HEK293 (cell line): ENCODE results near the gene PAIP2.

Experiments used
- EGR2 ChIP-seq: fragments of 450-650 bp; formaldehyde crosslinking; IDR thresholded peaks from 2 replicates; pipeline ENCODE4 v1.5.1; 2016; ENCODE audit warnings: low read depth, missing biosample characterization, missing genetic modification characterization
- MZF1 ChIP-seq: fragments of 450-650 bp; formaldehyde crosslinking; IDR thresholded peaks from 2 replicates; pipeline ENCODE4 v1.5.1; 2017; ENCODE audit warnings: missing biosample characterization, missing genetic modification characterization, borderline replicate concordance
- SCRT1 ChIP-seq: fragments of 450-650 bp; formaldehyde crosslinking; IDR thresholded peaks from 2 replicates; pipeline ENCODE4 v1.5.1; 2016; ENCODE audit warnings: missing biosample characterization, missing genetic modification characterization, borderline replicate concordance
- SETDB1 ChIP-seq: IDR thresholded peaks from one replicate; pipeline ENCODE4 v1.6.1; 2017; ENCODE audit warnings: mild to moderate bottlenecking, low read length, moderate library complexity, mixed read lengths; ENCODE audit not compliant: insufficient read length
- SP2 ChIP-seq: fragments of 450-650 bp; formaldehyde crosslinking; IDR thresholded peaks from 2 replicates; pipeline ENCODE4 v1.5.1; 2016; ENCODE audit warnings: missing biosample characterization, missing genetic modification characterization
- WT1 ChIP-seq: fragments of 450-650 bp; formaldehyde crosslinking; IDR thresholded peaks from 2 replicates; pipeline ENCODE4 v1.5.1; 2016; ENCODE audit warnings: missing biosample characterization, missing genetic modification characterization
- ZBTB8A ChIP-seq: fragments of 450-650 bp; formaldehyde crosslinking; IDR thresholded peaks from 2 replicates; pipeline ENCODE4 v1.5.1; 2016; ENCODE audit warnings: missing biosample characterization, missing genetic modification characterization
- ZFP69B ChIP-seq: fragments of 450-650 bp; formaldehyde crosslinking; IDR thresholded peaks from 2 replicates; pipeline ENCODE4 v1.5.1; 2016; ENCODE audit warnings: missing biosample characterization, missing genetic modification characterization
- ZIC2 ChIP-seq: fragments of 450-650 bp; formaldehyde crosslinking; IDR thresholded peaks from 2 replicates; pipeline ENCODE4 v1.5.1; 2016; ENCODE audit warnings: missing biosample characterization, missing genetic modification characterization
- ZNF121 ChIP-seq: fragments of 450-650 bp; formaldehyde crosslinking; IDR thresholded peaks from 2 replicates; pipeline ENCODE4 v1.5.1; 2016; ENCODE audit warnings: missing biosample characterization, missing genetic modification characterization
- ZNF132 ChIP-seq: fragments of 450-650 bp; formaldehyde crosslinking; IDR thresholded peaks from 2 replicates; pipeline ENCODE4 v1.5.1; 2017; ENCODE audit warnings: missing biosample characterization, missing genetic modification characterization, borderline replicate concordance
- ZNF138 ChIP-seq: fragments of 450-650 bp; formaldehyde crosslinking; IDR thresholded peaks from 2 replicates; pipeline ENCODE4 v1.5.1; 2016; ENCODE audit warnings: missing biosample characterization, missing genetic modification characterization, borderline replicate concordance
- ZNF311 ChIP-seq: fragments of 450-650 bp; formaldehyde crosslinking; IDR thresholded peaks from 2 replicates; pipeline ENCODE4 v1.5.1; 2017; ENCODE audit warnings: missing biosample characterization, missing genetic modification characterization, borderline replicate concordance
- ZNF335 ChIP-seq: fragments of 450-650 bp; formaldehyde crosslinking; conservative IDR thresholded peaks from 2 replicates; pipeline ENCODE4 v1.5.1; 2016; ENCODE audit warnings: missing biosample characterization, missing genetic modification characterization
- ZNF341 ChIP-seq: fragments of 450-650 bp; formaldehyde crosslinking; IDR thresholded peaks from 2 replicates; pipeline ENCODE4; 2016; ENCODE audit warnings: low read depth, missing biosample characterization, missing genetic modification characterization
- ZNF350 ChIP-seq: fragments of 450-650 bp; formaldehyde crosslinking; IDR thresholded peaks from 2 replicates; pipeline ENCODE4 v1.5.0; 2017; ENCODE audit warnings: missing biosample characterization, mild to moderate bottlenecking, missing genetic modification characterization
- ZNF391 ChIP-seq: fragments of 450-650 bp; formaldehyde crosslinking; IDR thresholded peaks from 2 replicates; pipeline ENCODE4 v1.5.1; 2016; ENCODE audit warnings: low read depth, missing biosample characterization, missing genetic modification characterization, borderline replicate concordance
- ZNF433 ChIP-seq: fragments of 450-650 bp; formaldehyde crosslinking; IDR thresholded peaks from 2 replicates; pipeline ENCODE4 v1.5.1; 2016; ENCODE audit warnings: missing biosample characterization, missing genetic modification characterization, low read depth
- ZNF530 ChIP-seq: fragments of 450-650 bp; formaldehyde crosslinking; IDR thresholded peaks from 2 replicates; pipeline ENCODE4 v1.5.1; 2016; ENCODE audit warnings: low read depth, missing biosample characterization, missing genetic modification characterization
- ZNF544 ChIP-seq: fragments of 450-650 bp; formaldehyde crosslinking; IDR thresholded peaks from 2 replicates; pipeline ENCODE4 v1.5.0; 2017; ENCODE audit warnings: missing biosample characterization, missing genetic modification characterization
- ZNF624 ChIP-seq: fragments of 450-650 bp; formaldehyde crosslinking; IDR thresholded peaks from 2 replicates; pipeline ENCODE4 v1.5.1; 2017; ENCODE audit warnings: missing biosample characterization, missing genetic modification characterization
- ZXDB ChIP-seq: fragments of 450-650 bp; formaldehyde crosslinking; IDR thresholded peaks from 2 replicates; pipeline ENCODE4 v1.5.1; 2016; ENCODE audit warnings: missing biosample characterization, missing genetic modification characterization
- TF ChIP-seq, protein P1 (sequence below): fragments of 450-650 bp; IDR thresholded peaks from 2 replicates; pipeline ENCODE4 v1.5.1; 2018; ENCODE audit warnings: missing biosample characterization, mild to moderate bottlenecking, missing genetic modification characterization
- TF ChIP-seq, protein P2 (sequence below): fragments of 450-650 bp; formaldehyde crosslinking; IDR thresholded peaks from 2 replicates; pipeline ENCODE4 v1.5.1; 2016; ENCODE audit warnings: missing biosample characterization, missing genetic modification characterization, borderline replicate concordance
- TF ChIP-seq, protein P3 (sequence below): IDR thresholded peaks from 2 replicates; pipeline ENCODE4 v1.6.1; 2011; ENCODE audit warnings: mild to moderate bottlenecking, low read depth, low read length, borderline replicate concordance
- TF ChIP-seq, protein P4 (sequence below): fragments of 450-650 bp; formaldehyde crosslinking; IDR thresholded peaks from 2 replicates; pipeline ENCODE4 v1.5.1; 2016; ENCODE audit warnings: missing biosample characterization, missing genetic modification characterization
- TF ChIP-seq, protein P5 (sequence below): fragments of 450-650 bp; formaldehyde crosslinking; IDR thresholded peaks from 2 replicates; pipeline ENCODE4 v1.5.1; 2016; ENCODE audit warnings: missing biosample characterization, missing genetic modification characterization
- TF ChIP-seq, protein P6 (sequence below): fragments of 450-650 bp; formaldehyde crosslinking; IDR thresholded peaks from 2 replicates; pipeline ENCODE4 v1.5.1; 2016; ENCODE audit warnings: missing biosample characterization, missing genetic modification characterization

The PAIP2 gene

DNA sequence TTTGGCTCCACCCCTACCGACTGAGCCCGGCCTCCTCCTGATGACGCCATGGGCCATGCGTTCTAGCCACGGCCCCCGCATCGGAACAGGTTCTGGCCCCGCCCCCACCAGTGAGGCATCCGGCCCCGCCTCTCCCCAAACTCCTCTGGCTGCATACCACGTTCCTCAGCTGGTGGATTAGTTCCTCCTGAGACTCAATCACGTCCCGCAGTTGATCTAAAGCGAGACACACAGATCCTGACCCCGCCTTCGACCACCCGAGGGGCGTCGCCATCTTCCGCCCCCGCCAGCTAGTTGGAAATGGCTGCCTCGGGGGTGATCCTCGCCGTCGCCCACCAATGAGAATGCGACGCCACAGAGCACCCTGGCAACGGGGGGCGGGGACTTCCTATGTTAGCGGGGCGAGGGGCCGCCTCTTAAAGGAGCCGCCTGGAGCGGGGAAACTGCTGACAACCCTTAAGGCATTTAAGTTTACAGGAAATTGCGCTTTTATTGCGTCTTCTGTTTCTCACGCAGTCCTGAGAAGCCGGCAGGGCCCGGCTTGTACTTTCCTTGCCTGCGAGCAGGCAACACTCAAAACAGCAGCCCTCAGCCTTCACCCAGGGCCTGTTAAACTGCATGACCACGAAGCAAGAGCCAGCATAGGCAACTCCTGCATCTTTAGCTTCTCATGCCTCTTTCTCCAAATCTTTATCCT, 62.3 kb downstream of the PAIP2 start, which contains the start of gene SPATA24 (continued):
- TF ChIP-seq ZNF433 (tag by site-specific recombination), result no peak
- peak; percentile 85 for TF ChIP-seq ZNF335 (tag by site-specific recombination)
- TF ChIP-seq, protein P1, sequence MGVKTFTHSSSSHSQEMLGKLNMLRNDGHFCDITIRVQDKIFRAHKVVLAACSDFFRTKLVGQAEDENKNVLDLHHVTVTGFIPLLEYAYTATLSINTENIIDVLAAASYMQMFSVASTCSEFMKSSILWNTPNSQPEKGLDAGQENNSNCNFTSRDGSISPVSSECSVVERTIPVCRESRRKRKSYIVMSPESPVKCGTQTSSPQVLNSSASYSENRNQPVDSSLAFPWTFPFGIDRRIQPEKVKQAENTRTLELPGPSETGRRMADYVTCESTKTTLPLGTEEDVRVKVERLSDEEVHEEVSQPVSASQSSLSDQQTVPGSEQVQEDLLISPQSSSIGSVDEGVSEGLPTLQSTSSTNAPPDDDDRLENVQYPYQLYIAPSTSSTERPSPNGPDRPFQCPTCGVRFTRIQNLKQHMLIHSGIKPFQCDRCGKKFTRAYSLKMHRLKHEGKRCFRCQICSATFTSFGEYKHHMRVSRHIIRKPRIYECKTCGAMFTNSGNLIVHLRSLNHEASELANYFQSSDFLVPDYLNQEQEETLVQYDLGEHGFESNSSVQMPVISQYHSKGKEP (tag by site-specific recombination), result no peak
- peak; percentile 36 for TF ChIP-seq ZBTB8A (tag by site-specific recombination)
- no peak for TF ChIP-seq SCRT1 (tag by site-specific recombination)
- peak; percentile 83 for TF ChIP-seq ZIC2 (tag by site-specific recombination)
- peak; percentile 99 for TF ChIP-seq SP2
- TF ChIP-seq ZNF544, result no peak
- TF ChIP-seq MZF1 (tag by site-specific recombination), result no peak
- TF ChIP-seq ZFP69B (tag by site-specific recombination), result peak; percentile 41; the same call in 1 of the 2 replicates
- peak; percentile 93 for TF ChIP-seq ZXDB (tag by site-specific recombination)
- TF ChIP-seq ZNF624, result no peak
- TF ChIP-seq, protein P2, sequence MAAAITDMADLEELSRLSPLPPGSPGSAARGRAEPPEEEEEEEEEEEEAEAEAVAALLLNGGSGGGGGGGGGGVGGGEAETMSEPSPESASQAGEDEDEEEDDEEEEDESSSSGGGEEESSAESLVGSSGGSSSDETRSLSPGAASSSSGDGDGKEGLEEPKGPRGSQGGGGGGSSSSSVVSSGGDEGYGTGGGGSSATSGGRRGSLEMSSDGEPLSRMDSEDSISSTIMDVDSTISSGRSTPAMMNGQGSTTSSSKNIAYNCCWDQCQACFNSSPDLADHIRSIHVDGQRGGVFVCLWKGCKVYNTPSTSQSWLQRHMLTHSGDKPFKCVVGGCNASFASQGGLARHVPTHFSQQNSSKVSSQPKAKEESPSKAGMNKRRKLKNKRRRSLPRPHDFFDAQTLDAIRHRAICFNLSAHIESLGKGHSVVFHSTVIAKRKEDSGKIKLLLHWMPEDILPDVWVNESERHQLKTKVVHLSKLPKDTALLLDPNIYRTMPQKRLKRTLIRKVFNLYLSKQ (tag by site-specific recombination), result no peak
- no peak for TF ChIP-seq ZNF121
- peak; percentile 36; the same call in 1 of the 2 replicates for TF ChIP-seq ZNF391 (tag by site-specific recombination)
- TF ChIP-seq ZNF132 (tag by site-specific recombination), result no peak
- peak; percentile 95 for TF ChIP-seq EGR2 (tag by site-specific recombination)
- TF ChIP-seq, protein P3, sequence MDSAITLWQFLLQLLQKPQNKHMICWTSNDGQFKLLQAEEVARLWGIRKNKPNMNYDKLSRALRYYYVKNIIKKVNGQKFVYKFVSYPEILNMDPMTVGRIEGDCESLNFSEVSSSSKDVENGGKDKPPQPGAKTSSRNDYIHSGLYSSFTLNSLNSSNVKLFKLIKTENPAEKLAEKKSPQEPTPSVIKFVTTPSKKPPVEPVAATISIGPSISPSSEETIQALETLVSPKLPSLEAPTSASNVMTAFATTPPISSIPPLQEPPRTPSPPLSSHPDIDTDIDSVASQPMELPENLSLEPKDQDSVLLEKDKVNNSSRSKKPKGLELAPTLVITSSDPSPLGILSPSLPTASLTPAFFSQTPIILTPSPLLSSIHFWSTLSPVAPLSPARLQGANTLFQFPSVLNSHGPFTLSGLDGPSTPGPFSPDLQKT, result no peak
- no peak for TF ChIP-seq ZNF350 (tag by site-specific recombination)
- no peak for TF ChIP-seq ZNF530
- TF ChIP-seq ZNF341 (tag by site-specific recombination), result no peak; the same call in 1 of the 2 replicates
- TF ChIP-seq, protein P4, sequence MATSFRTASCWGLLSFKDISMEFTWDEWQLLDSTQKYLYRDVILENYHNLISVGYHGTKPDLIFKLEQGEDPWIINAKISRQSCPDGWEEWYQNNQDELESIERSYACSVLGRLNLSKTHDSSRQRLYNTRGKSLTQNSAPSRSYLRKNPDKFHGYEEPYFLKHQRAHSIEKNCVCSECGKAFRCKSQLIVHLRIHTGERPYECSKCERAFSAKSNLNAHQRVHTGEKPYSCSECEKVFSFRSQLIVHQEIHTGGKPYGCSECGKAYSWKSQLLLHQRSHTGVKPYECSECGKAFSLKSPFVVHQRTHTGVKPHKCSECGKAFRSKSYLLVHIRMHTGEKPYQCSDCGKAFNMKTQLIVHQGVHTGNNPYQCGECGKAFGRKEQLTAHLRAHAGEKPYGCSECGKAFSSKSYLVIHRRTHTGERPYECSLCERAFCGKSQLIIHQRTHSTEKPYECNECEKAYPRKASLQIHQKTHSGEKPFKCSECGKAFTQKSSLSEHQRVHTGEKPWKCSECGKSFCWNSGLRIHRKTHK (tag by site-specific recombination), result no peak
- TF ChIP-seq WT1, result peak; percentile 48; the same call in 1 of the 2 replicates
- TF ChIP-seq ZNF138 (tag by site-specific recombination), result no peak
- TF ChIP-seq SETDB1, result no peak
- TF ChIP-seq, protein P5, sequence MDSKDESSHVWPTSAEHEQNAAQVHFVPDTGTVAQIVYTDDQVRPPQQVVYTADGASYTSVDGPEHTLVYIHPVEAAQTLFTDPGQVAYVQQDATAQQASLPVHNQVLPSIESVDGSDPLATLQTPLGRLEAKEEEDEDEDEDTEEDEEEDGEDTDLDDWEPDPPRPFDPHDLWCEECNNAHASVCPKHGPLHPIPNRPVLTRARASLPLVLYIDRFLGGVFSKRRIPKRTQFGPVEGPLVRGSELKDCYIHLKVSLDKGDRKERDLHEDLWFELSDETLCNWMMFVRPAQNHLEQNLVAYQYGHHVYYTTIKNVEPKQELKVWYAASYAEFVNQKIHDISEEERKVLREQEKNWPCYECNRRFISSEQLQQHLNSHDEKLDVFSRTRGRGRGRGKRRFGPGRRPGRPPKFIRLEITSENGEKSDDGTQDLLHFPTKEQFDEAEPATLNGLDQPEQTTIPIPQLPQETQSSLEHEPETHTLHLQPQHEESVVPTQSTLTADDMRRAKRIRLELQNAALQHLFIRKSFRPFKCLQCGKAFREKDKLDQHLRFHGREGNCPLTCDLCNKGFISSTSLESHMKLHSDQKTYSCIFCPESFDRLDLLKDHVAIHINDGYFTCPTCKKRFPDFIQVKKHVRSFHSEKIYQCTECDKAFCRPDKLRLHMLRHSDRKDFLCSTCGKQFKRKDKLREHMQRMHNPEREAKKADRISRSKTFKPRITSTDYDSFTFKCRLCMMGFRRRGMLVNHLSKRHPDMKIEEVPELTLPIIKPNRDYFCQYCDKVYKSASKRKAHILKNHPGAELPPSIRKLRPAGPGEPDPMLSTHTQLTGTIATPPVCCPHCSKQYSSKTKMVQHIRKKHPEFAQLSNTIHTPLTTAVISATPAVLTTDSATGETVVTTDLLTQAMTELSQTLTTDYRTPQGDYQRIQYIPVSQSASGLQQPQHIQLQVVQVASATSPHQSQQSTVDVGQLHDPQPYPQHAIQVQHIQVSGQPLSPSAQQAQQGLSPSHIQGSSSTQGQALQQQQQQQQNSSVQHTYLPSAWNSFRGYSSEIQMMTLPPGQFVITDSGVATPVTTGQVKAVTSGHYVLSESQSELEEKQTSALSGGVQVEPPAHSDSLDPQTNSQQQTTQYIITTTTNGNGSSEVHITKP (tag by site-specific recombination), result peak; percentile 98
- TF ChIP-seq, protein P6, sequence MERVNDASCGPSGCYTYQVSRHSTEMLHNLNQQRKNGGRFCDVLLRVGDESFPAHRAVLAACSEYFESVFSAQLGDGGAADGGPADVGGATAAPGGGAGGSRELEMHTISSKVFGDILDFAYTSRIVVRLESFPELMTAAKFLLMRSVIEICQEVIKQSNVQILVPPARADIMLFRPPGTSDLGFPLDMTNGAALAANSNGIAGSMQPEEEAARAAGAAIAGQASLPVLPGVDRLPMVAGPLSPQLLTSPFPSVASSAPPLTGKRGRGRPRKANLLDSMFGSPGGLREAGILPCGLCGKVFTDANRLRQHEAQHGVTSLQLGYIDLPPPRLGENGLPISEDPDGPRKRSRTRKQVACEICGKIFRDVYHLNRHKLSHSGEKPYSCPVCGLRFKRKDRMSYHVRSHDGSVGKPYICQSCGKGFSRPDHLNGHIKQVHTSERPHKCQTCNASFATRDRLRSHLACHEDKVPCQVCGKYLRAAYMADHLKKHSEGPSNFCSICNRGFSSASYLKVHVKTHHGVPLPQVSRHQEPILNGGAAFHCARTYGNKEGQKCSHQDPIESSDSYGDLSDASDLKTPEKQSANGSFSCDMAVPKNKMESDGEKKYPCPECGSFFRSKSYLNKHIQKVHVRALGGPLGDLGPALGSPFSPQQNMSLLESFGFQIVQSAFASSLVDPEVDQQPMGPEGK (tag by site-specific recombination), result peak; percentile 100
- no peak for TF ChIP-seq ZNF311
